SK-MEL-5 (cell line): ENCODE data around the gene CYTH4. TPM values are rescaled to one million over a fixed set of nuclear protein-coding genes. Genes with fewer than 3 reads are reported as not detected.
"Not testable (repeated sequence)": the region's sequence is repeated elsewhere in the genome, so short reads cannot be mapped to it uniquely, and the experiment has no call there.

Experiments
- DNase-seq: peaks from one replicate; pipeline ENCODE4 v3.0.0-alpha.2; 2016; ENCODE audit warnings: low read depth, low spot score
- in situ Hi-C: cut with HindIII; loops from 2 replicates; pipeline ENCODE4 v1.10.0; 2016; ENCODE audit warnings: low sequenced_read_pairs, high pct_unique_total_duplicates, low pct_unique_long_range_greater_than_20kb
- total RNA-seq: library from RNA; depleted of rRNA; stranded (reverse); fragments of >200 nt; shearing (Covaris generic); gene quantifications from 2 replicates; pipeline ENCODE4 v1.2.3, GENCODE V29; 2014

Gene CYTH4
- total RNA-seq, 1 experiment from 2014 or later = 0.08 TPM

- in situ Hi-C loops = no loop called here
- no peak for DNase-seq
These were observed 38.0 kb upstream of the CYTH4 start, which contains the start of gene RAC2 for GRCh38 chr22:37244114-37244921. RAC2 (minus strand) TSS chr22:37244269; CDS start chr22:37244148, 121 bp downstream.

- in situ Hi-C loops = no loop called here
- DNase-seq = no peak
These were observed 37.2 kb upstream of the CYTH4 start for GRCh38 chr22:37244922-37245722.

DNA sequence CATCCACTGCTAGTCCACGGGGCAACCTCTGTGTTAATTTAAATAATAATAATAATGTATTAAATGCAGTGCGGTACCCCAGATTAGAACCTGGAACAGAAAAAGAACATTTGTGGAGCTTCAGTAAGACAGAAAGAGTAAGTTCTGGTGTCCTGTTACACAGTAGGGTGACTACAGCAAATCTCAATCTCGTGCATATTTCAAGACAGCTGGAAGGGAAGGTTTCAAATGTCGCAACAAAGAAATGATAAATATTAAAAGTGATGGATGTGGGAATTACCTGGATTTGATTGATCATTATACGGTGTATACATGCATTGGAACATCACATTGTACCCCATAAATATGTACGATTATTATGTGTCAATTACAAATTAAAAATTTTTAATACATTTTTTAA is 36.6 kb upstream of the CYTH4 start:
- no peak for DNase-seq
- in situ Hi-C loops = no loop called here

DNA sequence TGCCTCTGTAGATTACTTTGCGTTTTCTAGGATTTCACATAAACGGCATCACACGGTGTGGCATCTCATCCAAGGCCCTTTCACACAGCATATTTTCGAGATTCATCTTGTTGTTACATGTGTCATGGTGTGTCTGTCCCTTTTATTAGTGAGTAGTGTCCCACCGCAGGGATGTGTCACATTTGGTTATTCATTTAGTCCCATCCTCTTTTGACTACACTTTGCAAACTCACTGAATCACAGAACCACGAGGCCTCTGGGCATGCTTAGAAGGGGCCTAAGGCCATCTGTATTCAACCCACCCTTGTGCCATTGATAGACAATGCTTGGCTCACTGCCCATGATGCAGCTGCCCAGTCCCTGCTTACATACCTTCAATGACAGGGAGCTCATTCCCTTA is 34.1 kb upstream of the CYTH4 start:
- in situ Hi-C loops = no loop called here
- no peak for DNase-seq

GRCh38 chr22:37249986-37250385 is 32.3 kb upstream of the CYTH4 start:
- DNase-seq = no peak
- in situ Hi-C loops = no loop called here

DNA sequence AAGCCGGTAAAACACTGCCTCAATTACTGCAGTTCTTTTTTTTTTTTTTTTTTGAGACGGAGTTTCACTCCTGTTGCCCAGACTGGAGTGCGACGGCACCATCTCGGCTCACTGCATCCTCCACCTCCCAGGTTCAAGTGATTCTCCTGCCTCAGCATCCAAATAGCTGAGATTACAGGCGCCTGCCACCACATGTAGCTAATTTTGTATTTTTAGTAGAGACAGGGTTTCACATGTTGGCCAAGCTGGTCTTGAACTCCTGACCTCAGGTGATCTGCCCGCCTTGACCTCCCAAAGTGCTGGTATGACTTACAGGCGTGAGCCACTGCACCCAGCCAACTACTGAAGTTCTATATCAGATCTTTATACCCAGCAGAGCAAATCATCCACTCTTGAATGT is 30.5 kb upstream of the CYTH4 start:
- DNase-seq, in situ Hi-C loops: not testable (repeated sequence)

DNA sequence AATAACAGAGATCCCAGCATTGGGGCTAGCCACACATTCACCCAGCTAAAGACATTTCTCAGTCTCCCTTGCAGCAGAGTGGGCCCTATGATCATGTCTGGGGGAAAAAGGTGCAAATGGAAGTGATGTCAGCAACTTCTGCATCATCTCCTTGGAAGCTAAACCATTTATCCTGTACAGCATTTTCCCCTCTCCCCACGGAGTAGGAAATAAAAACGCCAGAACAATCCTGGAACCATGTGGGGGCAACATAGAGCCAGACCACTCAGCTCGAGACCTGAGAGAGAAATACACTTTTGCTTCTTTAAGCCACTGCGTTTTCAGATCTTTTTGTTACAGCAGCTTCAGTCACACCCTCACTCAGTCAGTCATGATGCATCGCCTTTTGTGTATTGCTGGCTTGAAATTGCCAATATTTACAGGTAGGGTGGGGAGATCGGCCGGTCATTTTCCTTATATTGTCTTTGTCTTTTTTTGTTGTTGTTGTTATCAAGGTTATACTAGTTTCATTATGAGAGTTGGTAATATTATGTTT is 29.1 kb upstream of the CYTH4 start:
- no peak for DNase-seq
- in situ Hi-C loops = no loop called here

- no peak for DNase-seq
- in situ Hi-C loops = no loop called here
These were observed 28.0 kb upstream of the CYTH4 start for GRCh38 chr22:37254209-37254866.

GRCh38 chr22:37254867-37255233 is 27.5 kb upstream of the CYTH4 start:
- DNase-seq = peak; percentile 30
- in situ Hi-C loops = no loop called here

- in situ Hi-C loops = no loop called here
These were observed 26.7 kb upstream of the CYTH4 start for GRCh38 chr22:37255558-37256006.

DNA sequence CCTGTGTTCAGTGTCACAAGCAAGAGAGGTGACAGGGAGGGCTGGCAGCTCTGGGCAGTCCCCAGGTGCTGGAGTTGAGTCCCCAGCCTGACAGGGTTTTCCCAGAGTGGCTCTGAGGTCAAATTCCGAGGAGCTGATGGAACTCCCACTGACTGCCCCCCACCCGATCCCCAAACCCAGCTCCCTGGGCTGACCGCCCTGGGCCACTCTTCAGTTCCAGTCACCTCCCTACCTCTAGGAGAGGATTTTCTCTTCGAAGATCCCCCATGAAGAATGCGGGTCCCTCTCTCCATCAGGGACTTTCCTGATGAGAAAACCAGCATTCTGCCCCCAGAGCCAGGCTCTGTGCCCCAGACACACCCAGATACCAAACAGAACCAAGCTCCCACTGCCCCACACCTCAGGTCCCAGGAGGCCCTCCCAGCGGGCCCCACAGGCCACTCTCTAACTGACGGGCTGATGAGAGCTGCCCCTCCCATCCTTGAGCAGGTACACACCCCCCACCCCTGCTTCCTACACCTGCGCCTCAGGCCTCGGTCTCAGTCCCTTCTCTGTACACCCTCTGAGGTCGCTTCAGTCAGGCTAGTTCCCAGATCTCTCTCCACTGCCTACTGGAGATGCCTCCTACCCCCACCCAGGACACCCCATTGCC is 26.1 kb upstream of the CYTH4 start:
- in situ Hi-C loops = no loop called here
- no peak for DNase-seq

More at GRCh38 chr22:37255558-37256006, 26.7 kb upstream of the CYTH4 start:
- DNase-seq = no peak

DNA sequence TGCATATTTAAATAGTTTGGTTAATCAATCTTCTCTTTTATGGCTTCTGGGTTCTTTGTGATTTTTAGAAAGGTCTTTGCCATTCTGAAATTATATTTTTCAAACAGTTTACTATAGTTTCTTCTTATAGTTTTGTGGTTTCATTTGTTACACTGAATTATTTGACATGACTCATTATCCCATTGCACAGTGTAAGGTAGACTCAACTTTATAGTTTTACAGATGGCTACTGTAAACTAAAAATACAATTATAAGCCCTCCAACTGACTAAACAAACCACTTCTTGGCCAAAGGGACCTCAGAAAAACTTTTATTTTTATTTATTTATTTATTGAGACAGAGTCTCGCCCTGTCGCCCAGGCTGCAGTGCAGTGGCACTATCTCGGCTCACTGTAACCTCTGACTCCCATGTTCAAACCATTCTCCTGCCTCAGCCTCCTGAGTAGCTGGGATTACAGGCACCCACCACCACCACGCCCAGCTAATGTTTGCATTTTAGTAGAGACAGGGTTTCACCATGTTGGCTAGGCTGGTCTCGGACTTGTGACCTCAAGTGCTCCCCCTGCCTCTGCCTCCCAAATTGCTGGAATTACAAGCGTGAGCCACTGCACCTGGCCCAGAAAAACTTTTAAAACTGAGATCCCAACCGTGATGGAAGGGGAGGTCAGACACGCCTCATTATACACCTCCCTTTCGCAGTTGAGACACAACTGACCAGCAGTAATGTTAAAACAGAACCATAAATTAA is 24.1 kb upstream of the CYTH4 start:
- in situ Hi-C loops = no loop called here

GRCh38 chr22:37258753-37259401 is 23.4 kb upstream of the CYTH4 start:
- DNase-seq = no peak
- in situ Hi-C loops = no loop called here

More for the DNA sequence above, 24.1 kb upstream of the CYTH4 start:
- DNase-seq = no peak

- peak; percentile 76 for DNase-seq
- in situ Hi-C loops = no loop called here
These were observed 22.7 kb upstream of the CYTH4 start for GRCh38 chr22:37259540-37260029.

DNA sequence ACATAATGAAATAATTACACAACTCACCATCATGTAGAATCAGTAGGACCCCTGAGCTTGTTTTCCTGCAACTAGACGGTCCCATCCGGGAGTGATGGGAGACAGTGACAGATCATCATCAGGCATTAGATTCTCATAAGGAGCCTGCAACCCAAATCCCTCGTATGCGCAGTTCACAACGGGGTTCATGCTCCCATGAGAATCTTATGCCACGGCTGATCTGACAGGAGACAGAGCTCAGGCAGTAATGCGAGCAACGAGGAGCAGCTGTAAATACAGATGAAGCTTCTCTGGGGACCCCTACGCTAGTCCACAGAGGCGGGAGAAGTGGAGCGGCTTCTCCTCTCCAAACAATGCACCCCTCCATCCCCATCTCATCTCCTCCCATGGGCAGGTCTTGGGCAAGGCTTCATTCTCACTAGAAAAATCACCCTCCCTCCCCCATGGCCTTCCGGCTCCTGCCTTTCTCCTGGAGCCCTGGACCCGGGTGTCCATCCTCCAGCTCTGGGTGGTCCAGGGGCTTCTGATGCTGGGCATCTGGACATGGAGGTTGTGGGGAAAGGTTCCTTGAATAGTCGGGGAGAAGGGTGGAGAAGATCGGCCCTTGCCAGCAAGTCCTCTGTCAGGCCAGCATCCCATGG is 22.0 kb upstream of the CYTH4 start:
- in situ Hi-C loops = no loop called here
- DNase-seq = no peak

DNA sequence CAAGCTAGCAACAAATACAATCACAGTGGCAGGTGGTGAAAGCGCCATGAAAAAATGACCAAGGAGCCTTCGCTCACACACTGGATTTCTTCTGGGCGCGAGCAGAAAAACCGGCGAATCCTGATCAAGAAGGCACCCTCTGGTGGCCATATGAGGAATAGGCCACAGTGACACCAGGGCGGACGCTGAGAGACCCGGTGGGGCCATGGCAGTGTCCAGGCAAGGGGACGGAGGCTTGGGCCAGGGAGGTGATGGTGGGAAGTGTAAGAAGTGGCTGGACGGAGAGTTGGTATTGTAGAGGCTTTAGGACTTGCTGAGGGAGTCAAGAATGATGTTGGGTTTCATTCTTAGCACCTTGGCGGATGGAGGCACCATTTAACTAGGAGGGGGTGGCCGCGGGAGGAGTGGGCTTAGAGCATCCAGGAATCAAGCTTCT is 21.4 kb upstream of the CYTH4 start:
- DNase-seq = peak; percentile 74
- in situ Hi-C loops = no loop called here
